ENCODE measurements around the gene CFAP74. TPM values are rescaled to one million over a fixed set of nuclear protein-coding genes. Genes with fewer than 3 reads are reported as not detected.
A peak's percentile ranks its signal among the peaks of the same experiment; 100 is the strongest.

Gene CFAP74
- total and polyA plus RNA-seq, 2 of the 4 experiments (the other 2 are of a cell fraction) = not detected

DNA sequence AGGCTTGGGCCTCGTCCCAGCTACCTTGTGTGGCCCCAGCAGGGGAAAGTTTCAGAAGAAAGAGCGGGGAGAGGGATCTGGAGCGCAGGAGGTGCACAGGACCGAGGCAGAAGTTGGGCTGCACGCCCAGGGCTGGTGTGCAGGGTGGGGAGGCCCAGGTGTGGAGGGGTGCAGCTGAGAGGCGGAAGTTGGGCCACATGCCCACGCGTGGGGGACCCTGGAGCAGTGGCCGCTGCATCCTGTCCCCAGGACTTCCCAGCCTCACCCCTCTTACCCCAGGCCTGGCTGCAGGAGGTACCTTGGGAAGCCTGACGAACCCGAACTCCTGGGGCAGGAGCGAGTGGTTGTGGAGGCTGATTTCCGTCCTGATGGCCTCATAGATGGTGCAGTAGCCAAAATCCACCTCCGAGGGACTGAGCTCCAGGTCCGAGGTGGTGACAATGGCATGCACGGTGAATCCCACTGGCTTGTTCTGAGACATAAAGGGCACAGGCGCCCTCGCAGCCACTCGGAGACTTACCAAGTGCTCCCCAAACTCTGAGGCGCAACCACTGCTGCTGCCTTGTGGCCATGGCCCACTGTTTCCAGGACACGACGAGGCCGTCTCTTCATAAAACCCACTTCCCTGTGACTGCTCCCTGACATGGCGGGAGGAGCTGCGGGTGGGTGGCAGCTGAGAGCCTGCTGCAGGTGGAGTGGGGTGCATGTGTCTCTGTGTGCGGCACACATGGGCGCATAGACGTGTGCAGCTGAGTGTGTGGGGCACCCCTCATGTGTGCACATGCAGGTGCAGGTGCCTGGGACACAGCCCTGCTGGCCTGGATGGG, 64.1 kb downstream of the CFAP74 start:
- H3K9ac ChIP-seq (ENCODE audit: low read depth, low read length) = no peak overlapping the region
- no peak overlapping the region for H2BK5ac ChIP-seq (ENCODE audit: low read depth, low read length, poor library complexity, severe bottlenecking)
- BruUV-seq (replicated peaks) = no TSS peak
- POLR2A ChIA-PET (ENCODE audit: unreplicated experiment) = no interaction called here
- no peak for TF ChIP-seq MAZ (IDR thresholded peaks at IDR 0.05; ENCODE audit: borderline replicate concordance, low read depth, low read length)
- no peak for TF ChIP-seq RAD21 (IDR thresholded peaks at IDR 0.05; ENCODE audit: low read length)
- TF ChIP-seq NFE2L2 (IDR thresholded peaks at IDR 0.05; ENCODE audit: low read depth, low read length) = no peak
- no peak for TF ChIP-seq CHD1 (IDR thresholded peaks at IDR 0.05; ENCODE audit: low read depth, low read length)
- TF ChIP-seq MAFK (IDR thresholded peaks at IDR 0.05; ENCODE audit: low read depth, low read length) = no peak
- TF ChIP-seq, protein P1, sequence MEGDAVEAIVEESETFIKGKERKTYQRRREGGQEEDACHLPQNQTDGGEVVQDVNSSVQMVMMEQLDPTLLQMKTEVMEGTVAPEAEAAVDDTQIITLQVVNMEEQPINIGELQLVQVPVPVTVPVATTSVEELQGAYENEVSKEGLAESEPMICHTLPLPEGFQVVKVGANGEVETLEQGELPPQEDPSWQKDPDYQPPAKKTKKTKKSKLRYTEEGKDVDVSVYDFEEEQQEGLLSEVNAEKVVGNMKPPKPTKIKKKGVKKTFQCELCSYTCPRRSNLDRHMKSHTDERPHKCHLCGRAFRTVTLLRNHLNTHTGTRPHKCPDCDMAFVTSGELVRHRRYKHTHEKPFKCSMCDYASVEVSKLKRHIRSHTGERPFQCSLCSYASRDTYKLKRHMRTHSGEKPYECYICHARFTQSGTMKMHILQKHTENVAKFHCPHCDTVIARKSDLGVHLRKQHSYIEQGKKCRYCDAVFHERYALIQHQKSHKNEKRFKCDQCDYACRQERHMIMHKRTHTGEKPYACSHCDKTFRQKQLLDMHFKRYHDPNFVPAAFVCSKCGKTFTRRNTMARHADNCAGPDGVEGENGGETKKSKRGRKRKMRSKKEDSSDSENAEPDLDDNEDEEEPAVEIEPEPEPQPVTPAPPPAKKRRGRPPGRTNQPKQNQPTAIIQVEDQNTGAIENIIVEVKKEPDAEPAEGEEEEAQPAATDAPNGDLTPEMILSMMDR (conservative IDR thresholded peaks at IDR 0.05; ENCODE audit: low read depth, low read length) = no peak
- TF ChIP-seq RCOR1 (IDR thresholded peaks at IDR 0.05; ENCODE audit: insufficient replicate concordance, low read length) = no peak
- no peak for TF ChIP-seq CEBPB (IDR thresholded peaks at IDR 0.05; ENCODE audit: low read depth, low read length)
- ATAC-seq (ENCODE audit: low read depth) (no peak), DNase-seq (no peak)
- peaks cover 7% of the 10 kb centered on the region; the same call in 1 of the 2 replicates for H3K9me1 ChIP-seq (ENCODE audit: insufficient read depth, low read length)
- no peak overlapping the region for H3K14ac ChIP-seq (replicated peaks; ENCODE audit: low read depth, low read length)
- H2BK20ac ChIP-seq (ENCODE audit: low read depth, low read length) = no peak overlapping the region
- in situ Hi-C loops (cut with MboI; ENCODE audit: low sequenced_read_pairs) = no loop called here
- H2BK15ac ChIP-seq (ENCODE audit: low read depth, low read length) = no peak overlapping the region
- no peak overlapping the region for H3K4me3 ChIP-seq (ENCODE audit: insufficient read depth, low read depth, low read length)
- H4K8ac ChIP-seq (ENCODE audit: low read depth in 2 of 2, low read length in 2 of 2) = no peak overlapping the region
- H2AFZ ChIP-seq (replicated peaks; ENCODE audit: low read length, poor library complexity) = no peak overlapping the region
- dilution Hi-C loops (cut with HindIII; ENCODE audit: low sequenced_read_pairs, unreplicated experiment) = no loop called here
- no peaks in the 10 kb centered on the region for H3K9me3 ChIP-seq (ENCODE audit: control insufficient read depth, insufficient read depth, low read length)
- H2AK5ac ChIP-seq (ENCODE audit: low read depth, low read length) = no peak overlapping the region
- 73% methylated on average over 19 of the region's 28 CpGs; no CpG with 5 or more reads in 1 of the 2 experiments for WGBS, 2 experiments (ENCODE audit: extremely low coverage in 2 of 2, insufficient read length in 1 of 2)
- no peak overlapping the region for H3K4ac ChIP-seq (ENCODE audit: low read depth, low read length)
- no peak overlapping the region for H3K27ac ChIP-seq (ENCODE audit: insufficient read depth, low read length)
- CTCF ChIA-PET = no interaction called here
- no peak overlapping the region for H4K5ac ChIP-seq (ENCODE audit: low read depth, low read length)
- H3K56ac ChIP-seq (ENCODE audit: extremely low read depth, insufficient read depth, low read length) = no peak overlapping the region
- no peaks in the 10 kb centered on the region for H4K20me1 ChIP-seq (ENCODE audit: insufficient read depth, low read length)
- H3K18ac ChIP-seq (ENCODE audit: low read depth, low read length) = no peak overlapping the region
- no peaks in the 10 kb centered on the region for H3K36me3 ChIP-seq (ENCODE audit: control insufficient read depth, insufficient read depth, low read length)
- intact Hi-C loops (cut with micrococcal nuclease) = loop anchor here (5.0 kb wide), 1 partner anchor 233 kb away; no protein-coding TSS in a partner anchor
- no peak overlapping the region for H3K23ac ChIP-seq (ENCODE audit: low read depth, low read length)
- no peaks in the 10 kb centered on the region for H3K4me1 ChIP-seq (ENCODE audit: control insufficient read depth, insufficient read depth, low read length)
- peak overlapping the region; percentile 65 for H2AK9ac ChIP-seq (replicated peaks; ENCODE audit: low read depth, low read length, poor library complexity)
- H4K91ac ChIP-seq (ENCODE audit: insufficient read depth, low read depth, low read length) = no peak overlapping the region
- H2BK120ac ChIP-seq (ENCODE audit: low read depth, low read length) = no peak overlapping the region
- peaks cover 22% of the 10 kb centered on the region for H3K27me3 ChIP-seq (ENCODE audit: control insufficient read depth, insufficient read depth, low read length)
- no peak overlapping the region for H3K4me2 ChIP-seq (ENCODE audit: low read depth, low read length)
- no peaks in the 10 kb centered on the region for H3K79me1 ChIP-seq (ENCODE audit: low read depth in 1 of 2, low read length in 2 of 2)
